ENCODE results near the gene USP1. TPM values are rescaled to one million over a fixed set of nuclear protein-coding genes. Genes with fewer than 3 reads are reported as not detected.
A peak's percentile ranks its signal among the peaks of the same experiment; 100 is the strongest.

Gene USP1
- total RNA-seq, 3 donors from 2014 or later (not counting 1 experiment from before 2014, with no cell fraction given) = 22.1 to 34.0 (median 26.8) TPM

DNA sequence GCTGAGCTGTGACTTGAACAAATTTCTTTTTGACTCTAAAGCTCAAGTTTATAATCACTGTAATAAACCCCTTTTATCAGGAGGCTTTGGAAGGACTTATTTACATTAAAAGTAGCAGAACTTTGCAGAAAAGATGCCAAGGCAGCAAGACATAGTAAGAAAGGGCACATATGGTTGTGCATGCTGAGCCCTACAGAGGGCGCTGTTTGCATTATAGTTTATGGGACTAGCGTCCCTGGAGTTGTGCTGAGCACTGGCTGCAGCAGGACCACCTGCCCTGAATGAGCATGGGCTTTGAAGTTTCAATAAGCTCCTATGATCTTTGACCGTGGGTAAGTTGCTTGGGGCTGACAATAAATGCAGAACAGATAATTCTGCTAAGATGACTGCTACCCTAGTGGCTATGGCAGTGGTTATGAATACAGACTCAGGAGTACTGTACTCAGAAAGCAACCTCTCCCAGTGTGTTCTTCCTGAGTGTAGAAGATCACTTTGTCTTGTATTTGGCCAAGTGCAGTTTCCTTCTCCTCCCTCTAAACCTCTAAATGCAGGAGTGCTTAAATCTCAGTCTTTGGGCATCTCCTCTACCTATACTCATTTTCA, 45.4 kb upstream of the USP1 start:
- TF ChIP-seq CTCF (IDR thresholded peaks at IDR 0.05) = peak; percentile 56
- H3K4me3 ChIP-seq (ENCODE audit: low read length) = no peak overlapping the region
- no peaks in the 10 kb centered on the region for H3K4me1 ChIP-seq (ENCODE audit: control insufficient read depth, insufficient read depth, low read length)
- Mint-ChIP-seq H3K36me3 (no peaks in the 10 kb centered on the region), H3K27ac (no peak overlapping the region), H3K4me3 (no peak overlapping the region), H3K9me3 (no peaks in the 10 kb centered on the region), H3K4me1 (no peaks in the 10 kb centered on the region), H3K27me3 (ENCODE audit: low read depth in 2 of 2) (peaks cover 0 to 16% of the 10 kb centered on the region in 2 donors)
- intact Hi-C loops (cut with micrococcal nuclease) = loop anchor here (5.0 kb wide), 1 partner anchor 356 kb away; no protein-coding TSS in a partner anchor
- DNase-seq (peak; percentile 18 to 44), ATAC-seq (peak in 2 of 3 donors; percentile 38 to 65)
- H3K9me3 ChIP-seq (ENCODE audit: control insufficient read depth, insufficient read depth, low read length) = no peaks in the 10 kb centered on the region
- 39% methylated on average over 3 of the region's 3 CpGs for WGBS (ENCODE audit: insufficient coverage)
- H3K36me3 ChIP-seq (ENCODE audit: control insufficient read depth, insufficient read depth, low read length) = no peaks in the 10 kb centered on the region
- H3K27ac ChIP-seq (ENCODE audit: low read length) = no peak overlapping the region
- no peaks in the 10 kb centered on the region for H3K27me3 ChIP-seq (ENCODE audit: control insufficient read depth, insufficient read depth, low read length)

DNA sequence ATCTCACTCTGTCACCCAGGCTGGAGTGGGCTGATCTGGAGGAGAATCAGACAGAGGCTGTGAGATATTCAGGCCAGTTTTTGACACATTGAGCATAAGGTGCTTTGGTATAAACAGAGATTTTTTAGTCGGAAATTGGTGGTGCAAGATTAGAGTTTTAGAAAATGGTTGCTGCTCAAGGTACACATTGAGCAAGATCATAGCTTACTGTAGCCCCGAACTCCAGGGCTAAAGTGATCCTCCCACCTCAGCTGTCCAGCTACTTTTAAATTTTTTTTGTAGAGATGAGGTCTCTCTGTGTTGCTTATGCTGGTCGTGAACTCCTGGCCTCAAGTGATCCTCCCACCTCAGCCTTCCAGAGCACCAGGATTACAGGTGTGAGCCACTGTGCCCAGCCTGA, 43.9 kb upstream of the USP1 start:
- no peak for ATAC-seq
- intact Hi-C loops (cut with micrococcal nuclease) = loop anchor here (5.0 kb wide), 1 partner anchor 354 kb away; no protein-coding TSS in a partner anchor
- Mint-ChIP-seq H3K4me3 (no peak overlapping the region), H3K9me3 (no peaks in the 10 kb centered on the region), H3K27me3 (ENCODE audit: low read depth in 2 of 2) (peaks cover 6 to 16% of the 10 kb centered on the region in 2 donors), H3K4me1 (no peaks in the 10 kb centered on the region), H3K36me3 (no peaks in the 10 kb centered on the region), H3K27ac (no peak overlapping the region)
- Histone ChIP-seq H3K27me3 (ENCODE audit: control insufficient read depth, insufficient read depth, low read length) (no peaks in the 10 kb centered on the region), H3K4me1 (ENCODE audit: control insufficient read depth, insufficient read depth, low read length) (no peaks in the 10 kb centered on the region), H3K9me3 (ENCODE audit: control insufficient read depth, insufficient read depth, low read length) (no peaks in the 10 kb centered on the region), H3K36me3 (ENCODE audit: control insufficient read depth, insufficient read depth, low read length) (no peaks in the 10 kb centered on the region), H3K4me3 (ENCODE audit: low read length) (no peak overlapping the region), H3K27ac (ENCODE audit: low read length) (no peak overlapping the region)
- no peak for TF ChIP-seq CTCF (IDR thresholded peaks at IDR 0.05)
- WGBS (ENCODE audit: insufficient coverage) = 79% methylated on average over 3 of the region's 3 CpGs
- no peak for DNase-seq

- no peak for TF ChIP-seq CTCF (IDR thresholded peaks at IDR 0.05)
- Histone ChIP-seq H3K36me3 (ENCODE audit: control insufficient read depth, insufficient read depth, low read length) (no peaks in the 10 kb centered on the region), H3K9me3 (ENCODE audit: control insufficient read depth, insufficient read depth, low read length) (no peaks in the 10 kb centered on the region), H3K4me1 (ENCODE audit: control insufficient read depth, insufficient read depth, low read length) (no peaks in the 10 kb centered on the region), H3K4me3 (ENCODE audit: low read length) (no peak overlapping the region), H3K27ac (ENCODE audit: low read length) (no peak overlapping the region), H3K27me3 (ENCODE audit: control insufficient read depth, insufficient read depth, low read length) (no peaks in the 10 kb centered on the region)
- Mint-ChIP-seq H3K4me1 (no peaks in the 10 kb centered on the region), H3K27ac (no peak overlapping the region), H3K36me3 (no peaks in the 10 kb centered on the region), H3K9me3 (no peaks in the 10 kb centered on the region), H3K4me3 (no peak overlapping the region), H3K27me3 (ENCODE audit: low read depth in 2 of 2) (peaks cover 6 to 16% of the 10 kb centered on the region in 2 donors)
- ATAC-seq (no peak), DNase-seq (no peak)
- 94% methylated on average over 8 of the region's 8 CpGs for WGBS (ENCODE audit: insufficient coverage)
- intact Hi-C loops (cut with micrococcal nuclease) = loop anchor here (5.0 kb wide), 1 partner anchor 353 kb away; no protein-coding TSS in a partner anchor
These were observed 42.2 kb upstream of the USP1 start for GRCh38 chr1:62394646-62395045.

- no peaks in the 10 kb centered on the region for H3K36me3 ChIP-seq (ENCODE audit: control insufficient read depth, insufficient read depth, low read length)
- 86% methylated on average over 2 of the region's 4 CpGs for WGBS (ENCODE audit: insufficient coverage)
- Mint-ChIP-seq H3K4me1 (no peaks in the 10 kb centered on the region), H3K4me3 (no peak overlapping the region), H3K36me3 (no peaks in the 10 kb centered on the region), H3K27me3 (ENCODE audit: low read depth in 2 of 2) (peaks cover 6 to 16% of the 10 kb centered on the region in 2 donors), H3K9me3 (no peaks in the 10 kb centered on the region), H3K27ac (no peak overlapping the region)
- ATAC-seq = no peak
- no peak overlapping the region for H3K27ac ChIP-seq (ENCODE audit: low read length)
- intact Hi-C loops (cut with micrococcal nuclease) = no loop called here
- H3K9me3 ChIP-seq (ENCODE audit: control insufficient read depth, insufficient read depth, low read length) = no peaks in the 10 kb centered on the region
- TF ChIP-seq CTCF (IDR thresholded peaks at IDR 0.05) = no peak
- H3K4me3 ChIP-seq (ENCODE audit: low read length) = no peak overlapping the region
- H3K27me3 ChIP-seq (ENCODE audit: control insufficient read depth, insufficient read depth, low read length) = no peaks in the 10 kb centered on the region
- no peak for DNase-seq
- no peaks in the 10 kb centered on the region for H3K4me1 ChIP-seq (ENCODE audit: control insufficient read depth, insufficient read depth, low read length)
These were observed 41.6 kb upstream of the USP1 start for GRCh38 chr1:62395291-62395690.

Measured in natural killer cell (primary cell).